MCF 10A (cell line): Measurements from ENCODE around the gene ANKRD13A. TPM values are rescaled to one million over a fixed set of nuclear protein-coding genes. Genes with fewer than 3 reads are reported as not detected.

Experiments
- BruUV-seq: library from RNA; stranded (reverse); fragments of 400-500 nt; replicated peaks from 2 replicates; lab custom pipeline; 2021; lab: Mats Ljungman, UMichigan
- CTCF ChIA-PET: fragments of 300-600 bp; sonication (Branson Sonifier 250); formaldehyde crosslinking; extraction: SDS; loops from one replicate; lab custom pipeline; 2021; ENCODE audit warnings: antibody characterized with exemption, inconsistent platforms; lab: Yijun Ruan, JAX
- POLR2A ChIA-PET: fragments of 300-600, 350-650 bp; sonication (Branson Sonifier 250); formaldehyde crosslinking; extraction: SDS; loops from one replicate; lab custom pipeline; 2020; ENCODE audit warnings: antibody characterized with exemption, inconsistent platforms; lab: Yijun Ruan, JAX
- DNase-seq: peaks from one replicate; pipeline ENCODE4 v3.0.0-alpha.2; 2018; ENCODE audit not compliant: unreplicated experiment
- H3K27ac Mint-ChIP-seq: one replicate; pipeline ENCODE4 v1.8.0; 2022; ENCODE audit warnings: mild to moderate bottlenecking, low read depth, mixed read lengths; ENCODE audit not compliant: unreplicated experiment
- H3K27me3 Mint-ChIP-seq: one replicate; pipeline ENCODE4 v1.8.0; 2022; ENCODE audit warnings: mixed read lengths; ENCODE audit not compliant: insufficient read depth, unreplicated experiment
- H3K36me3 Mint-ChIP-seq: one replicate; pipeline ENCODE4 v1.8.0; 2022; ENCODE audit warnings: mild to moderate bottlenecking, moderate library complexity, mixed read lengths; ENCODE audit not compliant: insufficient read depth, unreplicated experiment
- H3K4me1 Mint-ChIP-seq: one replicate; pipeline ENCODE4 v1.8.0; 2022; ENCODE audit warnings: mixed read lengths; ENCODE audit not compliant: insufficient read depth, unreplicated experiment
- H3K4me3 Mint-ChIP-seq: one replicate; pipeline ENCODE4 v1.8.0; 2022; ENCODE audit warnings: mild to moderate bottlenecking, moderate library complexity, mixed read lengths; ENCODE audit not compliant: unreplicated experiment
- H3K9me3 Mint-ChIP-seq: one replicate; pipeline ENCODE4 v1.8.0; 2022; ENCODE audit warnings: mixed read lengths; ENCODE audit not compliant: unreplicated experiment
- intact Hi-C: fragments of 100-400 bp; cut with micrococcal nuclease; formaldehyde crosslinking; loops from 2 replicates; pipeline ENCODE4 v1.14.1; 2022
- total RNA-seq: library from RNA; stranded (reverse); gene quantifications from 2 replicates; pipeline ENCODE4 v1.2.3, GENCODE V29; 2022
- TF ChIP-seq, protein P1 (sequence below): fragments of 200-600 bp; IDR thresholded peaks from one replicate; pipeline ENCODE4 v1.8.0; 2022; ENCODE audit warnings: antibody characterized with exemption, mild to moderate bottlenecking; ENCODE audit not compliant: unreplicated experiment

Gene ANKRD13A
- total RNA-seq, 1 experiment from 2014 or later, result 32.5 TPM

- Mint-ChIP-seq H3K27me3 (no peaks in the 10 kb centered on the region), H3K4me1 (no peaks in the 10 kb centered on the region), H3K4me3 (no peak overlapping the region), H3K36me3 (peaks cover 63% of the 10 kb centered on the region), H3K27ac (no peak overlapping the region), H3K9me3 (no peaks in the 10 kb centered on the region)
- BruUV-seq, result no TSS peak
- TF ChIP-seq, protein P1, sequence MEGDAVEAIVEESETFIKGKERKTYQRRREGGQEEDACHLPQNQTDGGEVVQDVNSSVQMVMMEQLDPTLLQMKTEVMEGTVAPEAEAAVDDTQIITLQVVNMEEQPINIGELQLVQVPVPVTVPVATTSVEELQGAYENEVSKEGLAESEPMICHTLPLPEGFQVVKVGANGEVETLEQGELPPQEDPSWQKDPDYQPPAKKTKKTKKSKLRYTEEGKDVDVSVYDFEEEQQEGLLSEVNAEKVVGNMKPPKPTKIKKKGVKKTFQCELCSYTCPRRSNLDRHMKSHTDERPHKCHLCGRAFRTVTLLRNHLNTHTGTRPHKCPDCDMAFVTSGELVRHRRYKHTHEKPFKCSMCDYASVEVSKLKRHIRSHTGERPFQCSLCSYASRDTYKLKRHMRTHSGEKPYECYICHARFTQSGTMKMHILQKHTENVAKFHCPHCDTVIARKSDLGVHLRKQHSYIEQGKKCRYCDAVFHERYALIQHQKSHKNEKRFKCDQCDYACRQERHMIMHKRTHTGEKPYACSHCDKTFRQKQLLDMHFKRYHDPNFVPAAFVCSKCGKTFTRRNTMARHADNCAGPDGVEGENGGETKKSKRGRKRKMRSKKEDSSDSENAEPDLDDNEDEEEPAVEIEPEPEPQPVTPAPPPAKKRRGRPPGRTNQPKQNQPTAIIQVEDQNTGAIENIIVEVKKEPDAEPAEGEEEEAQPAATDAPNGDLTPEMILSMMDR, result no peak
- POLR2A ChIA-PET, result interaction anchor here (1.3 kb wide), 1 partner anchor 11 kb away, joined by 4 read pairs; the partner anchor contains the start of gene ANKRD13A
- intact Hi-C loops, result no loop called here
- no peak for DNase-seq
- CTCF ChIA-PET, result no interaction called here
Observed at GRCh38 chr12:109987615-109988014, 11.6 kb upstream of the ANKRD13A start.

DNA sequence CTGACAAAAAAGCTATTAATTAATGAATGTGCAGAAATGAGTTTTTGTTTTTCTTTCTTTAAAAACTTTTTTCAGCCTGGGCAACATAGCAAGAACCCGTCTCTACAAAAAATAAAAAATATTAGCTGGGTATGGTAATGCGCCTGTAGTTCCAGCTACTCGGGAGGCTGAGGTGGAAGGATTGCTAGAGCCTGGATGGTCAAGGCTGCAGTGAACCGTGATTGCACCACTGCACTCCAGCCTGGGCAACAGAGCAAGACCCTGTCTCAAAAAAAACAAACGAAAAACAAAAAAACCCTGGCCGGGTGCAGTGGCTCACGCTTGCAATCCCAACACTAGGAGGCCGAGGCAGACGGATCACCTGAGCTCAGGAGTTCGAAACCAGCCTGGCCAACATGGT lies 11.0 kb upstream of the ANKRD13A start:
- TF ChIP-seq, protein P1, result no peak
- no peaks in the 10 kb centered on the region for H3K27me3 Mint-ChIP-seq
- CTCF ChIA-PET, result no interaction called here
- no TSS peak for BruUV-seq
- no peaks in the 10 kb centered on the region for H3K4me1 Mint-ChIP-seq
- no peak overlapping the region for H3K4me3 Mint-ChIP-seq
- H3K27ac Mint-ChIP-seq, result no peak overlapping the region
- H3K9me3 Mint-ChIP-seq, result no peaks in the 10 kb centered on the region
- intact Hi-C loops, result no loop called here
- no peak for DNase-seq
- POLR2A ChIA-PET, result interaction anchor here (0.7 to 1.3 kb wide), 2 partner anchors 11 to 25 kb away, joined by 3 to 4 read pairs; partner anchors contain the start of gene ANKRD13A
- H3K36me3 Mint-ChIP-seq, result peaks cover 56% of the 10 kb centered on the region

GRCh38 chr12:109988903-109989302 lies 10.3 kb upstream of the ANKRD13A start:
- no peak overlapping the region for H3K27ac Mint-ChIP-seq
- no TSS peak for BruUV-seq
- H3K4me1 Mint-ChIP-seq, result no peaks in the 10 kb centered on the region
- H3K4me3 Mint-ChIP-seq, result no peak overlapping the region
- CTCF ChIA-PET, result no interaction called here
- TF ChIP-seq, protein P1, result no peak
- no peaks in the 10 kb centered on the region for H3K27me3 Mint-ChIP-seq
- intact Hi-C loops, result no loop called here
- H3K9me3 Mint-ChIP-seq, result no peaks in the 10 kb centered on the region
- peaks cover 50% of the 10 kb centered on the region for H3K36me3 Mint-ChIP-seq
- POLR2A ChIA-PET, result interaction anchor here (0.5 to 0.7 kb wide), 2 partner anchors 26 to 92 kb away, joined by 3 read pairs; no protein-coding TSS in a partner anchor
- no peak for DNase-seq

DNA sequence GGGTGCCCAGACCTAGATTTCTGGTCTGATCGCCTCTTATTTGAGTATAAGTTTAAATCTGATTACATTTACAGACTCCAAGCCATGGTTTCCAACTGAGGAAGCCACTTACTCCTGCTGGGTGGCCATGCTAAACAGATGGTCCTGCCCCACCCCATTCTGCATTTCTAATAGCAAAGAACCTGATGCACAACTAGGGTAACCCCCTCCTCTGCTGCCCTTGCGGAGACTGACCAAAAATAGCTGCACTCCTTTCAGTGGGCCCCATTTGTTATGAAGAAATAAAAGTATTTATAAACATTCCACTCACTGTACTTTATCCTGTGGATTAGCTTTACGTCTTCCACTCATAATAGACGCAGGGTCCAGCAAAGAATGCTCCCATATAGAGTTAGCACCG lies 9.8 kb upstream of the ANKRD13A start:
- CTCF ChIA-PET, result no interaction called here
- intact Hi-C loops, result no loop called here
- no TSS peak for BruUV-seq
- Mint-ChIP-seq H3K4me1 (peaks cover 3% of the 10 kb centered on the region), H3K27ac (no peak overlapping the region), H3K4me3 (no peak overlapping the region), H3K9me3 (no peaks in the 10 kb centered on the region), H3K36me3 (peaks cover 46% of the 10 kb centered on the region), H3K27me3 (no peaks in the 10 kb centered on the region)
- POLR2A ChIA-PET, result interaction anchor here (0.5 kb wide), 1 partner anchor 93 kb away, joined by 3 read pairs; no protein-coding TSS in a partner anchor
- TF ChIP-seq, protein P1, result no peak
- no peak for DNase-seq
